ENCODE results near the gene PCDH15.

GRCh38 chr10:54198051-54198450 is 603.0 kb downstream of the PCDH15 start:
- TF ChIP-seq ARNT (IDR thresholded peaks at IDR 0.05) (no peak), SUZ12 (IDR thresholded peaks at IDR 0.05) (no peak), TARDBP (IDR thresholded peaks at IDR 0.05) (no peak), SP1 (IDR thresholded peaks at IDR 0.05) (no peak), BHLHE40 (IDR thresholded peaks at IDR 0.05; ENCODE audit: borderline replicate concordance) (no peak), FOXA1 (IDR thresholded peaks at IDR 0.05) (no peak), FOXM1 (IDR thresholded peaks at IDR 0.05; ENCODE audit: borderline replicate concordance) (no peak)

Data from HEK293T (cell line).